SK-N-MC (cell line): ENCODE results near the gene HERC5.
"Not testable (repeated sequence)": the region's sequence is repeated elsewhere in the genome, so short reads cannot be mapped to it uniquely, and the experiment has no call there.

Source experiments
- DNase-seq: peaks from one replicate; pipeline ENCODE4 v3.0.0-alpha.2; 2011; ENCODE audit warnings: low read depth, low spot score
- H3K27ac ChIP-seq: fragments of 200-600 bp; sonication (generic); 2 replicates; pipeline ENCODE4 v1.5.1; 2016; ENCODE audit warnings: mixed run types
- H3K36me3 ChIP-seq: fragments of 200-600 bp; sonication (generic); 2 replicates; pipeline ENCODE4 v1.6.1; 2017; ENCODE audit warnings: antibody characterized with exemption, low read length, mixed read lengths; ENCODE audit not compliant: insufficient read depth
- H3K4me3 ChIP-seq: fragments of 200-600 bp; sonication (generic); 2 replicates; pipeline ENCODE4 v1.5.1; 2016
- H3K9ac ChIP-seq: fragments of 200-600 bp; sonication (generic); 2 replicates; pipeline ENCODE4 v1.8.0; 2017; ENCODE audit warnings: mixed run types, mixed read lengths; ENCODE audit not compliant: insufficient read length
- H3K9me3 ChIP-seq: fragments of 200-600 bp; sonication (generic); 2 replicates; pipeline ENCODE4 v1.6.1; 2017; ENCODE audit warnings: low read depth, mild to moderate bottlenecking, antibody characterized with exemption, low read length, moderate library complexity, mixed read lengths
- EZH2 ChIP-seq: fragments of 200-600 bp; sonication (generic); IDR thresholded peaks from one replicate; pipeline ENCODE4 v1.6.1; 2017; ENCODE audit warnings: antibody characterized with exemption
- FOXP2 ChIP-seq: optimal IDR thresholded peaks from 2 replicates; pipeline ENCODE3; 2011; ENCODE audit warnings: mild to moderate bottlenecking, moderate library complexity; ENCODE audit not compliant: insufficient read depth; ENCODE audit errors: extremely low read length, control extremely low read depth
- POLR2AphosphoS5 ChIP-seq: IDR thresholded peaks from 2 replicates; pipeline ENCODE4 v1.6.1; 2012; ENCODE audit warnings: mild to moderate bottlenecking, low read depth, low read length, borderline replicate concordance

HERC5 gene

DNA sequence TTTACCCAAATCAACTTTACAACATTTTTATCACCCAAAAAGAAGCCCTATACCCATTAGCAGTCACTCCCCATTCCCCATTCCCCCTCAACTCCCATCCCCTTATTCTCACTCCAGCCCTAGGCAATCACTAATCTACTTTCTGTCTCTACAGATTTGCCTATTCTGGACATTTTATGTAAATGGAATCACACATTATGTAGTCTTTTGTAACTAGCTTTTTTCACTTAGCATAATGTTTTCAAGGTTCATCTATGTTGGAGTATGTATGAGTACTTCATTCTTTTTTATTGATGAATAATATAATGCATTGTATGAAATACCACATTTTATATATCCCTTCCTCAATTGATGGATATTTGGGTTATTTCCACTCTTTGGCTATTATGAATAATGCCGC is 36.1 kb upstream of the HERC5 start:
- DNase-seq, result no peak
- Histone ChIP-seq H3K9me3 (no peaks in the 10 kb centered on the region), H3K9ac (no peak overlapping the region), H3K4me3 (no peak overlapping the region), H3K27ac (no peak overlapping the region), H3K36me3 (no peaks in the 10 kb centered on the region)
- TF ChIP-seq POLR2AphosphoS5 (no peak), FOXP2 (no peak), EZH2 (no peak)

DNA sequence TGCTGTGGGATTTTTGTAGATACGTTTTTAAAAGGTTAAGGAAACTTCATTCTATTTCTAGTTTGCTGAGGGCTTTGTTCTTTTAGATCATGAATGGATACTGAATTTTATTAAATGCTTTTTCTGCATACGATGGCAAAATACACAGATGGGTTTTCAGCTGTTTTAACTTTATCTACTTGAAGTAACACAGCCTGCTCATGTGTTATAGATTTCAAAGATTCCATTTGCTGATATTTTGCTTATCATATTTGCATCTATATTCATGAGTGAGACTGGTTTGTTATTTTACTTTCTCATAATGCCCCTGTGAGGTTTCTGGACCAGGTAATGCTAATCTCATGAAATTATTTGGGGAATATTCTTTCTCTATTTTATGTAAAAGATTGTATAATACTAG is 34.5 kb upstream of the HERC5 start:
- DNase-seq, result no peak
- H3K27ac ChIP-seq, result no peak overlapping the region
- no peaks in the 10 kb centered on the region for H3K36me3 ChIP-seq
- H3K4me3 ChIP-seq, result no peak overlapping the region
- no peak overlapping the region for H3K9ac ChIP-seq
- TF ChIP-seq FOXP2, result no peak
- no peak for TF ChIP-seq EZH2
- TF ChIP-seq POLR2AphosphoS5, result no peak
- H3K9me3 ChIP-seq, result no peaks in the 10 kb centered on the region

DNA sequence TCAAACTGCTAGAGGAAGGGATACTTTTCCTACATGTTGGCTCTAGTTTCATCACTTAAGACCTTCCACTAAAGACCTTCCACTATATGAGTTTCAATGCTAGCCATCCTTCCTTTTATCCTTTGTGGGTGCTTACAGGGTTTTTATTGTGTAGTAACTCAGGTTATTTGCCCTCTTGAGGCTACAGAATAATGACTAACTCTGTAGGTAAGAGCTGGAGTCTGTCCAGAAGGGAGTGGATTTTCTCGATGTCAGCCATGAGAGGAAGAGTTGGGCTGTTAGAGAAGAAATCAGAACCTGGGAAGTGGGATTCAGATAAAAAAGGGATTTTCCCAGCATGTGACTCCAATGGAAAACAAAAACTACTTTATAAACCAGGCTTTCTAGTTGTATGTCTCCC is 27.5 kb upstream of the HERC5 start:
- no peak overlapping the region for H3K4me3 ChIP-seq
- H3K9me3 ChIP-seq, result no peaks in the 10 kb centered on the region
- TF ChIP-seq POLR2AphosphoS5 (no peak), EZH2 (no peak), FOXP2 (no peak)
- H3K36me3 ChIP-seq, result no peaks in the 10 kb centered on the region
- H3K9ac ChIP-seq, result no peak overlapping the region
- DNase-seq, result no peak
- no peak overlapping the region for H3K27ac ChIP-seq

DNA sequence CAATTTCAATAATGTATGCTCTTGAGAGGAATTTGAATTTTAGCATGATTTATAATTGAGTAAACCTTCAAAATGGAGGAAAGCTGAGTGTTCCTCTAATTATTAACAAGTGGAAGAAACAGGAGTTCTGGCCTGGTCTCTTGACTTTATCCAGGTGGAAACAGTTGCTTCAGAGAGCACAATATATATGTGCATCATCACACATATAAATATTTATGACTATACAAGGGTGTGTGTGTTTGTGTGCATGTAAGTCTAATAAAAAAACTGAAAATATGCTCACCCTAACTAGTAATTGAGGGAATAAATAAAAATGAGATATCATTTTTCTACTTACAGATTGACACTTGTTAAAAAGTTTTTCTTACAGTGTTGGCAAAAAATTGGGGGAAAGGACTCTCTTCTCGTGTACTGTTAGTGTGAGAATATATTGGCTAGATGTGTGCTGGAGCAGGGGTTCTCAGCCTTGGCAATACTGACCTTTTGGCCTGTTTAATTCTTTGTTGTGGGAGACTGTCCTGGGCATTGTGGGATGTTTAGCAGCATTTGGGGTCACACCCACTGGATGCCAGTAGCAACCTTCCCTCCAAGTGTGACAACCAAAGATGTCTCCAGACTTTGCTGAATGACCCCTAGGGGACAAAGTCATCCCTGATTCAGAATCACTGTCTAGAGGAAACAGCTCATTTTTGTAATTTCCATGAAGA is 20.8 kb upstream of the HERC5 start:
- Histone ChIP-seq H3K4me3 (no peak overlapping the region), H3K36me3 (no peaks in the 10 kb centered on the region), H3K9ac (no peak overlapping the region), H3K9me3 (no peaks in the 10 kb centered on the region), H3K27ac (no peak overlapping the region)
- TF ChIP-seq EZH2 (no peak), POLR2AphosphoS5 (no peak), FOXP2 (no peak)
- no peak for DNase-seq

DNA sequence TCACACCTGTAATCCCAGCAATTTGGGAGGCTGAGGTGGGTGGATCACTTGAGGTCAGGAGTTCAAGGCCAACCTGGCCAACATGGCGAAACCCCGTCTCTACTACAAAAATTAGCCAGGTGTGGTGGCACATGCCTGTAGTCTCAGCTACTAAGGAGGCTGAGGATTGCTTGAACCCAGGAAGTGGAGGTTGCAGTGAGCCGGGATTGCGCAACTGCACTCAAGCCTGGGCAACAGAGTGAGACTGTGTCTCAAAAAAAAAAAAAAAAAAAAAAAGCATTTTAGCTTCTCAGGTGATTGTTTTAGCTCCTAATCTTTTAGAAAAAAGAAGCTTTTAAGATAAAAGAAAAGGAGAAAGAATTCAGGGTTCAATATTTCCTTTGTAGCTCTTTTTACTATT is 19.0 kb upstream of the HERC5 start:
- H3K9ac ChIP-seq, H3K4me3 ChIP-seq, H3K9me3 ChIP-seq, H3K27ac ChIP-seq, H3K36me3 ChIP-seq, DNase-seq: not testable (repeated sequence)

DNA sequence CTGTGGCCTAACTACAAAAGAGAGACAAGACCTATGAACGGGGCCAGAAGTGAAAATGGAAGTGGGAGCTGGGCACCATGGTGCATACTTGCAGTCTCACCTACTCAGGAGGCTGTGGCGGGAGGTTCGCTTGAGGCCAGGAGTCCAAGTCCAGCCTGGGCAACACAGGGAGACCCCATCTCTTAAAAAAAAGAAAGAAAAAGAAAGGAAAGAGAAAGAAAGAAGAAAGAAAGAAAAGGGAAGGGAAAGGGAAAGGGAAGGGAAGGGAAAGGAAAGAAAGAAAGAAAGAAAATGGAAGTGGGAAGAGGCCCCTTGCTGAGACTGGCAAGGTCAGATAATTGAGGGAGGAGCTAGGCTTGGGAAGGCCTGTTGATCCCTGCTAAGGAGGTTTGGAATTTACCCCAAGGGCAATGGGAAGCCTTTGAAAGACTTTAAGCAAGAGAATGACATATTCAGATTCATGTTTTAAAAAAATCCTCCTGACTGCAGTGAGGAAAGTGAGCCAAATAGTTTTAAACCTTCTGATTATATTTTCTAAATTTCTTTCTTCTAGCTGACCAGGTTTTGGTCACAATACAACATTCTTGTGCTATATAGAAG is 17.7 kb upstream of the HERC5 start:
- H3K9me3 ChIP-seq, result no peaks in the 10 kb centered on the region
- H3K4me3 ChIP-seq, result no peak overlapping the region; the same call in 1 of the 2 replicates
- DNase-seq, result peak; percentile 45
- no peak for TF ChIP-seq EZH2
- no peak for TF ChIP-seq FOXP2
- no peak for TF ChIP-seq POLR2AphosphoS5
- H3K36me3 ChIP-seq, result no peaks in the 10 kb centered on the region
- peak overlapping the region; percentile 58; the same call in 1 of the 2 replicates for H3K27ac ChIP-seq
- H3K9ac ChIP-seq, result no peak overlapping the region

DNA sequence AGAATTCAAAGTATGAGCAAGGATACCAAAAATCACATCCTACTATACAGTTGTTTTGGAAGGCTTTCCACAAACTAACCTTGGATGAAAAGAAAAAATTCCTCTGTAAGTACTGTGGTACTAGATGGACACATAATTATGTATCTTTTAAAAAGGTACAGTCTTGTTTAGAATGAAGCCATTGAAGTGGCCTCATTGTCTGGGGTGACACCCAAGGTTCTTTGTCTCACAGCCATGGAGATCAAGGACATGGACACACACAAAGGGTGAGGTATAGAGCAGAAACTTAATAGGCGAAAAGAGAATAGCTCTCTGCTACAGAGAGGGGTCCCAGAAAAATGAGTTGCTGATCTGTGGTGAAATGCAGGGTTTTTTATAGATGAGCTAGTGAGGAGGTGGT is 16.8 kb upstream of the HERC5 start:
- no peak overlapping the region for H3K4me3 ChIP-seq
- H3K27ac ChIP-seq, result no peak overlapping the region
- DNase-seq, result no peak
- H3K36me3 ChIP-seq, result no peaks in the 10 kb centered on the region
- H3K9me3 ChIP-seq, result no peaks in the 10 kb centered on the region
- H3K9ac ChIP-seq, result no peak overlapping the region
- TF ChIP-seq EZH2 (no peak), POLR2AphosphoS5 (no peak)

DNA sequence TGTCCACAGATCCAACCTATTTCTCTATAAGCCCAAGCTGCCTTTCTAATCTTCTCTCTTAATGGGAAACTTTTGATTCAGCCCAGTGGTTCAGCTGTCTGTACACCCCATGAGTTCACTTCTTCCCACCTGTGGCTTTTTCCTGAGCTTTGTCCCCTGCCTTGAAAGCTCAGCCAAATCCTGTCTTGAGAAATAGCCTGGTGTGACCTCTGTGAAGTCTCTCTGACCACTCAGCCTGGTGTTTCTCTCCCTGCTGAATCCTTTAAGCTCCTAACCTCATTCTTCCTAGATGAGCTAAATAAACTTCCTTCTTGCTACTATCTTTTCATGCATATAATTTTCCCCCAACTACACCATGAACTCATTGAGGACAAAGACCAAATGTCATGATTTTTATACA is 15.2 kb upstream of the HERC5 start:
- no peaks in the 10 kb centered on the region for H3K9me3 ChIP-seq
- no peak overlapping the region for H3K4me3 ChIP-seq
- no peak overlapping the region for H3K27ac ChIP-seq
- DNase-seq, result no peak
- TF ChIP-seq FOXP2 (no peak), POLR2AphosphoS5 (no peak), EZH2 (no peak)
- H3K9ac ChIP-seq, result no peak overlapping the region
- H3K36me3 ChIP-seq, result no peaks in the 10 kb centered on the region

DNA sequence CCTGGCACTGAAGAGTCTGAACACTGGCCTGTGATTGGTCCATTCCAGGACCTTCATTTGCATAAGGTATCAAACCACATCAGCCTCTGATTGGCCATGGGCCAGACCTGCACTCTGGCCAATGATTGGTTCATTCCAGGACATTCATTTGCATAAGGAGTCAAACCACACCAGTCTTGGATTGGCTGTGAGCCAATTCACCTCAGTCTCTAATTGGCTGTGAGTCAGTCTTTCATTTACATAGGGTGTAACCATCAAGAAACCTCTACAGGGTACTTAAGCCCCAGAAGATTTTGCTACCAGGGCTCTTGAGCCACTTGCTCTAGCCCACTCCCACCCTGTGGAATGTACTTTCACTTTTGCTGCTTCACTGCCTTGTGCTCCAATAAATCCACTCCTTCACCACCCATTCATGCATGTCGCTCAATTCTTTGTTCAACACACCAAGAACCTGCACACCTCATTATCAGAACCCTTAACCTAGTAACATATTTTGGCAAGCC is 14.2 kb upstream of the HERC5 start:
- Histone ChIP-seq H3K9ac (no peak overlapping the region), H3K27ac (no peak overlapping the region), H3K9me3 (no peaks in the 10 kb centered on the region), H3K36me3 (no peaks in the 10 kb centered on the region), H3K4me3 (no peak overlapping the region)
- DNase-seq, result no peak
- TF ChIP-seq EZH2, result no peak
- TF ChIP-seq POLR2AphosphoS5, result no peak
- no peak for TF ChIP-seq FOXP2
